Neural crest cell (in vitro differentiated cells): ENCODE results near the gene ETV6. TPM values are rescaled to one million over a fixed set of nuclear protein-coding genes. Genes with fewer than 3 reads are reported as not detected.

Experiments used
- DNase-seq: peaks from one replicate; pipeline ENCODE4 v3.0.0; 2021; ENCODE audit warnings: low read depth, mixed read lengths, low spot score
- H3K27ac Mint-ChIP-seq: one replicate; pipeline ENCODE4 v1.8.0; 2021; ENCODE audit warnings: mild to moderate bottlenecking, mixed read lengths; ENCODE audit not compliant: unreplicated experiment
- H3K27me3 Mint-ChIP-seq: 2 replicates; pipeline ENCODE4 v1.8.0; 2021; ENCODE audit warnings: low read depth, mild to moderate bottlenecking, mixed read lengths
- H3K36me3 Mint-ChIP-seq: 2 replicates; pipeline ENCODE4 v1.8.0; 2021; ENCODE audit warnings: low read depth, mild to moderate bottlenecking, mixed read lengths
- H3K4me1 Mint-ChIP-seq: 2 replicates; pipeline ENCODE4 v1.8.0; 2021; ENCODE audit warnings: mixed read lengths
- H3K4me3 Mint-ChIP-seq: one replicate; pipeline ENCODE4 v1.8.0; 2021; ENCODE audit warnings: mild to moderate bottlenecking, mixed read lengths
- H3K9me3 Mint-ChIP-seq: 2 replicates; pipeline ENCODE4 v1.8.0; 2021; ENCODE audit warnings: mixed read lengths
- total RNA-seq: library from RNA; stranded (reverse); gene quantifications from 2 replicates; pipeline ENCODE4 v1.2.1, GENCODE V29; 2021
- TF ChIP-seq, protein P1 (sequence below): fragments of 200-600 bp; sonication (generic); conservative IDR thresholded peaks from 2 replicates; pipeline ENCODE4 v1.5.0; 2021; ENCODE audit warnings: antibody characterized with exemption, mild to moderate bottlenecking

The ETV6 gene
- total RNA-seq, 1 donor from 2014 or later, result 18.7 TPM

DNA sequence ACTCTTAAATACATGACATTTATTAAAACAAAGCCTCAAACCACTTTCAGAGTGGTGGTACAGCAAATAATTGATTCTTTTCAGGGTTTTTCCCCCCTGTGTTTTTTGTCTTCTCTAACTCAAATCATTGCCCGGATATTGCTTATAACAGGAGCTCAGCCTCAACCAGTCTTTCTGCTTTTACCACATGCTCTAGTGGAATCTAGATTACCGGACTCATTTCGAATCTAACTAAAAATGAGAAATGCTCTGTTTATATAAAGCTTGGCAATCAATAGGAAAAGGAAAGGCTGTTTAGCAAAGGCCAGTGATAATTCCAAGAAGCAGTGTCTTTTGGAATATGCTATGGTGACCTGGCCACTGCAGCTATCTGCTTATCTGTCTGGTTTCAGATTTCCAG lies 161.5 kb downstream of the ETV6 start:
- H3K27ac Mint-ChIP-seq, result no peak overlapping the region
- H3K36me3 Mint-ChIP-seq, result no peaks in the 10 kb centered on the region
- H3K4me1 Mint-ChIP-seq, result peaks cover 55% of the 10 kb centered on the region
- TF ChIP-seq, protein P1, sequence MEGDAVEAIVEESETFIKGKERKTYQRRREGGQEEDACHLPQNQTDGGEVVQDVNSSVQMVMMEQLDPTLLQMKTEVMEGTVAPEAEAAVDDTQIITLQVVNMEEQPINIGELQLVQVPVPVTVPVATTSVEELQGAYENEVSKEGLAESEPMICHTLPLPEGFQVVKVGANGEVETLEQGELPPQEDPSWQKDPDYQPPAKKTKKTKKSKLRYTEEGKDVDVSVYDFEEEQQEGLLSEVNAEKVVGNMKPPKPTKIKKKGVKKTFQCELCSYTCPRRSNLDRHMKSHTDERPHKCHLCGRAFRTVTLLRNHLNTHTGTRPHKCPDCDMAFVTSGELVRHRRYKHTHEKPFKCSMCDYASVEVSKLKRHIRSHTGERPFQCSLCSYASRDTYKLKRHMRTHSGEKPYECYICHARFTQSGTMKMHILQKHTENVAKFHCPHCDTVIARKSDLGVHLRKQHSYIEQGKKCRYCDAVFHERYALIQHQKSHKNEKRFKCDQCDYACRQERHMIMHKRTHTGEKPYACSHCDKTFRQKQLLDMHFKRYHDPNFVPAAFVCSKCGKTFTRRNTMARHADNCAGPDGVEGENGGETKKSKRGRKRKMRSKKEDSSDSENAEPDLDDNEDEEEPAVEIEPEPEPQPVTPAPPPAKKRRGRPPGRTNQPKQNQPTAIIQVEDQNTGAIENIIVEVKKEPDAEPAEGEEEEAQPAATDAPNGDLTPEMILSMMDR, result no peak
- H3K9me3 Mint-ChIP-seq, result no peaks in the 10 kb centered on the region
- no peak for DNase-seq
- H3K4me3 Mint-ChIP-seq, result no peak overlapping the region
- H3K27me3 Mint-ChIP-seq, result no peaks in the 10 kb centered on the region

DNA sequence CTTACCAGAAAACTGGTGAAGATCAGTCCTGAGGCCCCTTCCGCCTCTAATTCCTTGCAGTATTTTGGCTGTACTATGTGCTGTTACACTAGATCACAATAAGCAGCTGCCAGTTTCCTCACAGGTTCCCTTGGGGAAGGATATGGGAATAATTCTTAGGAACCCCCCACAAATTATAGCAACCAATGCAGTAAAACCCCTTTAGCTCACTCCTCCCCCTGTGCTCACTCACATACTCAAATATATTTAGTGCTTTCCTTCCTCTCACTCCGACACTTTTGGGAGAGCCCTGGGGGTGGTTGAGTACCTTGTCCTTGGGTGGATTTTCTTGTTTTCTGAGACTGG lies 162.7 kb downstream of the ETV6 start:
- TF ChIP-seq, protein P1, result no peak
- peak overlapping the region; percentile 98 for H3K27ac Mint-ChIP-seq
- no peaks in the 10 kb centered on the region for H3K9me3 Mint-ChIP-seq
- H3K27me3 Mint-ChIP-seq, result no peaks in the 10 kb centered on the region
- no peak for DNase-seq
- H3K36me3 Mint-ChIP-seq, result no peaks in the 10 kb centered on the region
- H3K4me3 Mint-ChIP-seq, result peak overlapping the region; percentile 73
- H3K4me1 Mint-ChIP-seq, result peaks cover 55% of the 10 kb centered on the region

DNA sequence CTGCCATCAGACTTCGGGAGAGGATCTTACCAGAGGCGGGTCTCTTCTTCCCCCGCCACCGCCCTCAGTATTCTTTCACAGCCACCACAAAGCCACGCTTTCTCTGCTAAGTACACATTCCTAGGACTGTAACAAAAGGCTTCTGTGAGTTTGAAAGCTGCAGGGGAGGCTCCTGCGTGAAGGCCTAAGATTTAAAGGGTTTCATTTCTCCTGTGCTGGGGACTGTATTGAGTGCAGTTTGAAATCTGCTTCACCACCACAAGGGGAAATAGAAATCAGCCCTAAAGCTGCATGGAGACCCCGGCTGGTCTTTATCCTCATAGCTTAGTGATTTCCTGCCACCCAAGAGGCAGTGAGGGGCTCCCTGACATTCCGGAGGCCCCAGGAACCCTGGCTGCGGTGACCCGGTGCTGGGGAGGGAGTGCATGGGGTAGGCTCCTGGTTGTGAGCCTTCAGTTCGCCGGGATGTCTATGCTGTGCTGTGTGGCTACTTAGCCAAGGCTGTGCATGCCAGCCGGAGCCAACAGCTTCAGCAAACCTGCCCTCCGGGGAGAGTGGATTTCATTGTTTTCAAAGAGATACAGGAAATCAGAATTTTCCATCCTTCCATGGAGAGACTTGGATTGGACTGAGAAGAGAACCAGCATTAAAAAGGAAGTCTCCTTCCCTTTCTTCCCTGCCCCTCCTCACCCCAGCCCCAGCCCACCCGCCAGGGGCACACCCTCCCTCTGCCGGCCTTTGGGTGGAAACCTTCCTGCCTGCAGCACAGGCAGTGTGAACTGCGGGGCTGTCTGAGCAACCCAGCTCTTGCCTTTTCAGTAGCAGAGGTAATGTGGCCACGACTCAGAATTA lies 163.3 kb downstream of the ETV6 start:
- Mint-ChIP-seq H3K4me3 (peak overlapping the region; percentile 73), H3K36me3 (no peaks in the 10 kb centered on the region), H3K27me3 (no peaks in the 10 kb centered on the region), H3K4me1 (peaks cover 55% of the 10 kb centered on the region), H3K27ac (peak overlapping the region; percentile 98), H3K9me3 (no peaks in the 10 kb centered on the region)
- TF ChIP-seq, protein P1, result peak; percentile 55
- DNase-seq, result peak; percentile 46

DNA sequence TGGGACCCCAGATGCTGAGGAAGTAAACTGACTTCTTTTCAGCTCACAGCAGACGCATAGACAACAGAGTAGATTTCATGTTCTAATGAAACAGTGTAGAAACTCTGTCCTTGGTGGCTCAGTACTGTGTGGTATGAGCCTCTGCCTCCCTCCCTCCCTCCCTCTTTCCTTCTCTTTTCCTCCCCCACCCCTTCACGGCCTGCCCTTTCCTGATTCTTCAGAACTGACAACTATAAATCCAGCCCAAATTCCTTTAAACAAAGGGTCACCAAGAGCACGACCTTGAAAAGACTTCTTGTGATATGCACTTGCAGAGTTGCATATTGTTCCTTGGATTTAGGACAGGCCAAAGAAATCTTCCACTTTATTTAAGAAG lies 164.0 kb downstream of the ETV6 start:
- H3K36me3 Mint-ChIP-seq, result no peaks in the 10 kb centered on the region
- H3K9me3 Mint-ChIP-seq, result no peaks in the 10 kb centered on the region
- peaks cover 54% of the 10 kb centered on the region for H3K4me1 Mint-ChIP-seq
- H3K27ac Mint-ChIP-seq, result peak overlapping the region; percentile 75
- H3K4me3 Mint-ChIP-seq, result peak overlapping the region; percentile 73
- TF ChIP-seq, protein P1, result no peak
- H3K27me3 Mint-ChIP-seq, result no peaks in the 10 kb centered on the region
- DNase-seq, result no peak

DNA sequence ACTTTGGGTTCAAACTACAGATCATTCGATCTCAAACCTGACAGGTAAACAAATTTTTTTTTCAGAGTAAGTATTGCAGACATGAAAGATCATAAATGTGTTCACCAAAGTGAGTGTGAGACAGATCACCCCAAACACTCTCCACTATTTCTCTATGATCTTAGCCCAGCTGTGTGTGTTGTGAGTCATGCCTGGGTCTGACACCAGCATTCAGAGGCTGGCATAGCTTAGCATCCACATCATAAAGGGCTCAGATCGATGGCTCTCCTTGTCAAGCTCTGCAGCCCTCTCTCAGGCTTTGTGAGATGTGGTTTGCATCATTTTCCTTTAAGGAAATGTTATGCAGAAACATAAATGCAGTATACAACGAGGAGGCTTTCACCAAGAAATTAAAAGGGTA lies 164.9 kb downstream of the ETV6 start:
- no peak for DNase-seq
- Mint-ChIP-seq H3K4me1 (peaks cover 52% of the 10 kb centered on the region), H3K36me3 (no peaks in the 10 kb centered on the region), H3K9me3 (no peaks in the 10 kb centered on the region), H3K27me3 (no peaks in the 10 kb centered on the region), H3K27ac (peak overlapping the region; percentile 78), H3K4me3 (peak overlapping the region; percentile 27)
- TF ChIP-seq, protein P1, result no peak
